Fibroblast of lung (primary cell): ENCODE results near the gene PNMA5.

ENCODE experiments used
- CTCF ChIP-seq, 2 donors: IDR thresholded peaks in 1 of 2; conservative IDR thresholded peaks in 1 of 2; 1 replicate in 1 of 2; 2 replicates in 1 of 2; pipeline ENCODE4 v1.5.1; 2011 to 2012; ENCODE audit warnings: low read length in 2 of 2, control low read depth in 1 of 2, inconsistent platforms in 1 of 2, low read depth in 1 of 2, mild to moderate bottlenecking in 1 of 2
- EZH2 ChIP-seq: IDR thresholded peaks from 2 replicates; pipeline ENCODE4 v1.5.1; 2012; ENCODE audit warnings: low read length, control low read depth, mild to moderate bottlenecking; ENCODE audit errors: missing control alignments

DNA sequence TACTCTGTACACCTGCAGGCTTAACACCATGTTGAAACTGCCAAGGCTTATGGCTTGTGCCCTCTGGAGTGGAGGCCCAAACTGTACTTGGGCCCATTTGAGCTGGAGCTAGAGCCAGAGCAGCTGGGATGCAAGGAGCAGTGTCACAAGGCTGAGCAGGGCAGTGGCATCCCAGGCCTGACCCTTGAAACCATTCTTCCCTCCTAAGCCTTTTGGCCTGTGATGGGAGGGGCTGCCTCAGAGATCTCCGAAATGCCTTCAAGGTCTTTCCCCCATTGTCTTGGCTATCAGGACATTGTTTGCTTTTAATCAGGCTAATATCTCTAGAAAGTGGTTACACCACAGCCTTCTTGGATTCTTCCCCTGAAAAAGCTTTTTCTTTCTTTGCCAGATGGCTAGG lies 10.9 kb upstream of the PNMA5 start:
- no peak for TF ChIP-seq CTCF (conservative IDR thresholded peaks at IDR 0.05 in 1 of 2, IDR thresholded peaks at IDR 0.05 in 1 of 2; ENCODE audit: low read depth in 1 of 2, low read length in 2 of 2)
- TF ChIP-seq EZH2: no peak
